K562 (cell line): ENCODE results near the gene PITPNM3. TPM values are rescaled to one million over a fixed set of nuclear protein-coding genes. Genes with fewer than 3 reads are reported as not detected.

Experiments
- ATAC-seq: fragments of 200-7000 bp; cut with Tn5 transposase; 3 replicates; pipeline ENCODE4 v1.9.1; 2020; ENCODE audit warnings: moderate library complexity
- BruUV-seq: library from RNA; stranded (reverse); fragments of 400-500 nt; replicated peaks from 2 replicates; lab custom pipeline; 2021; lab: Mats Ljungman, UMichigan
- CTCF ChIA-PET: fragments of 300-600 bp; formaldehyde crosslinking; extraction: SDS; loops from one replicate; lab custom pipeline; 2021; ENCODE audit warnings: low intra/inter-chr PET ratio; lab: Yijun Ruan, JAX
- POLR2A ChIA-PET: fragments of 300-600, 350-650 bp; sonication (Branson Sonifier 250); formaldehyde crosslinking; extraction: SDS; loops from one replicate; lab custom pipeline; 2021; ENCODE audit warnings: antibody characterized with exemption, inconsistent platforms; lab: Yijun Ruan, JAX
- DNase-seq, 4 experiments: peaks; one replicate each; pipeline versions ENCODE4 v3.0.0 to v3.0.0-alpha.2; 2011 to 2018; ENCODE audit warnings: low spot score in 3 of 4, mixed read lengths in 3 of 4; ENCODE audit errors: extremely low read depth in 1 of 4
- FAIRE-seq: peaks from 2 replicates; lab custom pipeline; 2011; peaks lifted over from hg19 to GRCh38; lab: Jason Lieb, UNC
- H2AFZ ChIP-seq: 2 replicates; pipeline ENCODE4 v1.6.0; 2011; ENCODE audit warnings: low read depth, low read length, control low read depth, inconsistent platforms
- H3K27ac ChIP-seq: fragments of 200-600 bp; 3 replicates; pipeline ENCODE4 v1.8.0; 2011; ENCODE audit warnings: low read depth, mild to moderate bottlenecking, control low read depth, inconsistent platforms, low read length, moderate library complexity, mixed read lengths; ENCODE audit errors: extremely low read depth
- H3K27me3 ChIP-seq, 2 experiments: fragments of 300-600 bp in 1 of 2; 2 replicates in 1 of 2; 3 replicates in 1 of 2; pipeline versions ENCODE4 v1.6.0 to v1.8.0; 2011; ENCODE audit warnings: inconsistent platforms in 2 of 2, low read length in 2 of 2, mild to moderate bottlenecking in 1 of 2, mixed read lengths in 1 of 2, moderate library complexity in 1 of 2; ENCODE audit not compliant: control insufficient read depth in 2 of 2, insufficient read depth in 2 of 2
- H3K36me3 ChIP-seq: fragments of 300-600 bp; 3 replicates; pipeline ENCODE4 v1.8.0; 2011; ENCODE audit warnings: mild to moderate bottlenecking, low read length, inconsistent platforms; ENCODE audit not compliant: control insufficient read depth, insufficient read depth
- H3K4me1 ChIP-seq, 2 experiments: fragments of 200-600 bp in 1 of 2; replicated peaks in 1 of 2; 2 replicates in 1 of 2; 3 replicates in 1 of 2; pipeline versions ENCODE4 v1.5.1 to v1.8.0; 2011; ENCODE audit warnings: inconsistent platforms in 2 of 2, low read length in 2 of 2, mild to moderate bottlenecking in 1 of 2, mixed read lengths in 1 of 2, moderate library complexity in 1 of 2; ENCODE audit not compliant: control insufficient read depth in 2 of 2, insufficient read depth in 2 of 2
- H3K4me2 ChIP-seq: 2 replicates; pipeline ENCODE4 v1.6.1; 2011; ENCODE audit warnings: low read length, control low read depth, inconsistent platforms, mixed read lengths; ENCODE audit not compliant: insufficient read depth
- H3K4me3 ChIP-seq: fragments of 200-600 bp; sonication (generic), shearing (Covaris generic); 2 replicates; pipeline ENCODE4 v1.5.1; 2016; ENCODE audit warnings: control low read depth, inconsistent platforms
- H3K79me2 ChIP-seq: fragments of 200-600 bp; 3 replicates; pipeline ENCODE4 v1.8.0; 2011; ENCODE audit warnings: low read length, inconsistent platforms; ENCODE audit not compliant: control insufficient read depth, insufficient read depth
- H3K9ac ChIP-seq, 2 experiments: 2 replicates each; pipeline versions ENCODE4 v1.6.0 to v1.6.1; 2011; ENCODE audit warnings: low read depth in 2 of 2, low read length in 2 of 2, control low read depth in 1 of 2, inconsistent platforms in 1 of 2, mild to moderate bottlenecking in 1 of 2, mixed read lengths in 1 of 2; ENCODE audit not compliant: insufficient read depth in 1 of 2
- H3K9me1 ChIP-seq: one replicate; pipeline ENCODE4 v1.6.0; 2011; ENCODE audit warnings: inconsistent platforms, mild to moderate bottlenecking, low read length, moderate library complexity; ENCODE audit not compliant: control insufficient read depth, insufficient read depth
- H3K9me3 ChIP-seq: replicated peaks from 2 replicates; pipeline ENCODE4 v1.5.1; 2011; ENCODE audit warnings: low read depth, low read length, inconsistent platforms; ENCODE audit not compliant: control insufficient read depth, insufficient read depth
- H4K20me1 ChIP-seq: replicated peaks from 2 replicates; pipeline ENCODE4 v1.6.1; 2011; ENCODE audit warnings: low read length, inconsistent platforms, mixed read lengths; ENCODE audit not compliant: control insufficient read depth, insufficient read depth
- E2F4 ChIP-seq: sonication (generic); formaldehyde crosslinking; IDR thresholded peaks from 2 replicates; pipeline ENCODE4 v1.8.0; 2022; ENCODE audit warnings: mild to moderate bottlenecking, low read depth, missing genetic modification reagents
- EHMT2 ChIP-seq: fragments of 450-650 bp; IDR thresholded peaks from 2 replicates; pipeline ENCODE4 v1.6.1; 2018; ENCODE audit warnings: antibody characterized with exemption
- GTF2A2 ChIP-seq: IDR thresholded peaks from 2 replicates; pipeline ENCODE4 v1.6.1; 2016; ENCODE audit warnings: mild to moderate bottlenecking, missing genetic modification characterization, missing compliant biosample characterization
- GTF2B ChIP-seq: IDR thresholded peaks from 2 replicates; pipeline ENCODE4 v1.6.1; 2011; ENCODE audit not compliant: insufficient read length; ENCODE audit errors: extremely low read depth
- HLTF ChIP-seq: fragments of 450-650 bp; IDR thresholded peaks from 2 replicates; pipeline ENCODE4 v1.6.1; 2016
- PATZ1 ChIP-seq: fragments of 250-450 bp; sonication (Bioruptor Pico); IDR thresholded peaks from 2 replicates; pipeline ENCODE4 v1.5.0; 2020; ENCODE audit warnings: mild to moderate bottlenecking, borderline replicate concordance
- PHB2 ChIP-seq: fragments of 450-650 bp; IDR thresholded peaks from 2 replicates; pipeline ENCODE4 v1.6.1; 2017; ENCODE audit warnings: low read depth
- POLR3A ChIP-seq: IDR thresholded peaks from 2 replicates; pipeline ENCODE4 v1.6.1; 2011; ENCODE audit warnings: borderline replicate concordance, mild to moderate bottlenecking, moderate library complexity; ENCODE audit not compliant: insufficient read length, insufficient read depth; ENCODE audit errors: extremely low read depth
- RBM22 ChIP-seq: fragments of 200-400 bp; formaldehyde crosslinking; IDR thresholded peaks from 2 replicates; pipeline ENCODE4 v1.6.1; 2018; ENCODE audit warnings: low read length, low read depth; ENCODE audit not compliant: poor library complexity, severe bottlenecking
- RHOXF2B ChIP-seq: fragments of 250-450 bp; sonication (Bioruptor Pico); conservative IDR thresholded peaks from 2 replicates; pipeline ENCODE4 v1.5.1; 2021
- TGIF2 ChIP-seq: sonication (generic); formaldehyde crosslinking; IDR thresholded peaks from 2 replicates; pipeline ENCODE4 v1.8.1; 2022; ENCODE audit warnings: mild to moderate bottlenecking, missing genetic modification reagents, moderate library complexity
- ZBTB1 ChIP-seq: sonication (generic); formaldehyde crosslinking; IDR thresholded peaks from 2 replicates; pipeline ENCODE4 v1.8.1; 2023; ENCODE audit warnings: missing genetic modification reagents, low read depth, mild to moderate bottlenecking, borderline replicate concordance
- ZNF175 ChIP-seq: fragments of 200-800 bp; sonication (Bioruptor generic); IDR thresholded peaks from 2 replicates; pipeline ENCODE4 v1.6.1; 2016; ENCODE audit warnings: low read depth, mild to moderate bottlenecking, missing genetic modification characterization, missing compliant biosample characterization
- ZNF217 ChIP-seq: sonication (generic); formaldehyde crosslinking; IDR thresholded peaks from 2 replicates; pipeline ENCODE4 v1.8.0; 2022; ENCODE audit warnings: mild to moderate bottlenecking, missing genetic modification reagents
- ZNF449 ChIP-seq: fragments of 250-450 bp; sonication (Bioruptor Pico); IDR thresholded peaks from 2 replicates; pipeline ENCODE4 v1.8.0; 2022; ENCODE audit warnings: moderate library complexity, mild to moderate bottlenecking, inconsistent platforms
- WGBS: fragments of 100-300 bp; shearing (Covaris generic); methylation state at CpG from one replicate; pipeline ENCODE4 v1.1.6; 2016; ENCODE audit warnings: low coverage, mixed read lengths; ENCODE audit not compliant: insufficient coverage; ENCODE audit errors: missing lambda C conversion rate; 5-methylcytosine and 5-hydroxymethylcytosine counted together
- in situ Hi-C: fragments of 300-500 bp; cut with MboI; formaldehyde crosslinking; loops from 4 replicates; pipeline ENCODE4 v1.15.0; 2018; ENCODE audit warnings: inconsistent platforms, mixed read lengths
- intact Hi-C: fragments of 100-400 bp; cut with micrococcal nuclease; formaldehyde crosslinking; loops from 2 replicates; pipeline ENCODE4 v1.14.2; 2022
- polyA plus RNA-seq, 8 experiments: library from polyadenylated mRNA; depleted of rRNA in 4 of 8; stranded (reverse) in 5 of 8; unstranded in 3 of 8; fragments of >200 nt; fragmentation: Nextera tagmentation in 2 of 8; fragmentation: Illumina TruSeq in 1 of 8; extraction: Ambion mirVana in 2 of 8; extraction: Trizol in 1 of 8; gene quantifications; 2 replicates each; pipeline versions ENCODE4 v1.2.1 to v1.2.3, GENCODE V29; 2011 to 2014; ENCODE audit warnings: inconsistent platforms in 1 of 8, missing spikeins in 1 of 8
- total RNA-seq, 7 experiments: library from RNA; depleted of rRNA in 6 of 7; stranded (reverse); fragments of >200 nt in 6 of 7; fragmentation: Illumina TruSeq in 2 of 7; extraction: Trizol in 2 of 7; gene quantifications; 2 replicates each; pipeline versions ENCODE4 v1.2.1 to v1.2.3, GENCODE V29; 2011 to 2021; ENCODE audit warnings: low replicate concordance in 1 of 7

PITPNM3 gene
- total and polyA plus RNA-seq, 9 of the 15 experiments (the other 6 are each of a cell fraction or from before 2014, with no cell fraction given): 0.14 to 0.38 (median 0.22) TPM; not detected in 2

GRCh38 chr17:6523330-6523729, 33.0 kb downstream of the PITPNM3 start (continued):
- TF ChIP-seq ZNF449 (CRISPR knock-in tag) (no peak), ZNF175 (CRISPR knock-in tag) (no peak), GTF2B (no peak), RHOXF2B (CRISPR knock-in tag) (no peak), E2F4 (CRISPR knock-in tag) (no peak), TGIF2 (CRISPR knock-in tag) (no peak), ZNF217 (no peak)

GRCh38 chr17:6521586-6521985, 34.8 kb downstream of the PITPNM3 start:
- Histone ChIP-seq H3K27me3 (no peaks in the 10 kb centered on the region), H3K27ac (no peak overlapping the region), H3K9me1 (no peaks in the 10 kb centered on the region), H3K4me3 (no peak overlapping the region), H3K79me2 (no peaks in the 10 kb centered on the region)
- intact Hi-C loops: no loop called here
- no TSS peak for BruUV-seq
- no peak for TF ChIP-seq POLR3A
- TF ChIP-seq PHB2: no peak
- no peak for TF ChIP-seq ZBTB1
- TF ChIP-seq EHMT2: no peak
- no peak for TF ChIP-seq GTF2A2
- no peak for TF ChIP-seq RBM22
- TF ChIP-seq PATZ1 (CRISPR knock-in tag): no peak
- TF ChIP-seq HLTF: no peak
- TF ChIP-seq, all 486 proteins: peak for 0
- Histone ChIP-seq H3K4me2 (no peak overlapping the region), H3K9ac (no peak overlapping the region), H3K36me3 (no peaks in the 10 kb centered on the region), H2AFZ (no peak overlapping the region), H4K20me1 (no peaks in the 10 kb centered on the region), H3K9me3 (no peaks in the 10 kb centered on the region), H3K4me1 (no peaks in the 10 kb centered on the region)
- in situ Hi-C loops: no loop called here
- ATAC-seq: no peak
- WGBS: 40% methylated on average over 5 of the region's 5 CpGs
- CTCF ChIA-PET: no interaction called here
- no peak for DNase-seq
- POLR2A ChIA-PET: no interaction called here
- no peak for FAIRE-seq
